Breast epithelium (tissue), 4 donors: ENCODE measurements around the gene OPCML. TPM values are rescaled to one million over a fixed set of nuclear protein-coding genes. Genes with fewer than 3 reads are reported as not detected.

Source experiments
- DNase-seq, 2 donors: peaks; one replicate each; pipeline ENCODE4 v3.0.0-alpha.2; 2019; ENCODE audit warnings: low spot score in 2 of 2
- H3K27ac ChIP-seq, 2 donors: fragments of 200-600 bp; sonication (generic) in 1 of 2; one replicate each; pipeline ENCODE4 v1.5.1; 2016 to 2019; ENCODE audit warnings: mild to moderate bottlenecking in 1 of 2
- H3K27me3 ChIP-seq, 2 donors: fragments of 200-600 bp; sonication (generic) in 1 of 2; one replicate each; pipeline versions ENCODE4 v1.5.1 to v1.6.0; 2017 to 2019; ENCODE audit warnings: control low read depth in 1 of 2, mild to moderate bottlenecking in 1 of 2
- H3K36me3 ChIP-seq: fragments of 200-600 bp; one replicate; pipeline ENCODE4 v1.5.1; 2019
- H3K4me1 ChIP-seq, 2 donors: fragments of 200-600 bp; sonication (generic); one replicate each; pipeline ENCODE4 v1.5.1; 2016 to 2019; ENCODE audit warnings: control low read depth in 1 of 2
- H3K4me3 ChIP-seq, 3 donors: fragments of 200-600 bp; sonication (generic); 1 replicate in 2 of 3; 2 replicates in 1 of 3; pipeline ENCODE4 v1.5.1; 2016 to 2019; ENCODE audit warnings: mild to moderate bottlenecking in 3 of 3, moderate library complexity in 2 of 3
- H3K9me3 ChIP-seq, 2 donors: fragments of 200-600 bp; sonication (generic) in 1 of 2; one replicate each; pipeline ENCODE4 v1.5.1; 2016 to 2019; ENCODE audit warnings: control low read depth in 1 of 2
- POLR2A ChIP-seq: fragments of 450-650 bp; IDR thresholded peaks from one replicate; pipeline ENCODE4 v1.6.1; 2016; ENCODE audit warnings: antibody characterized with exemption, mild to moderate bottlenecking, moderate library complexity
- POLR2AphosphoS5 ChIP-seq, 3 donors: sonication (generic); formaldehyde crosslinking; IDR thresholded peaks; one replicate each; pipeline ENCODE4 v1.6.1; 2017; ENCODE audit warnings: antibody characterized with exemption in 3 of 3
- intact Hi-C: fragments of 100-400 bp; cut with DNase I; formaldehyde crosslinking; loops from one replicate; pipeline ENCODE4 v1.15.1; 2023; ENCODE audit warnings: low total_unique reads
- total RNA-seq, 3 donors: library from RNA; depleted of rRNA; stranded (reverse); fragments of >200 nt; gene quantifications; one replicate each; pipeline ENCODE4 v1.1.0, GENCODE V29; 2016
- TF ChIP-seq, protein P1 (sequence below), 3 donors: fragments of 450-650 bp; IDR thresholded peaks; one replicate each; pipeline ENCODE4 v1.5.1; 2016 to 2017; ENCODE audit warnings: antibody characterized with exemption in 3 of 3, mild to moderate bottlenecking in 3 of 3, moderate library complexity in 3 of 3

Gene OPCML
- total RNA-seq, 3 donors from 2014 or later: not detected

DNA sequence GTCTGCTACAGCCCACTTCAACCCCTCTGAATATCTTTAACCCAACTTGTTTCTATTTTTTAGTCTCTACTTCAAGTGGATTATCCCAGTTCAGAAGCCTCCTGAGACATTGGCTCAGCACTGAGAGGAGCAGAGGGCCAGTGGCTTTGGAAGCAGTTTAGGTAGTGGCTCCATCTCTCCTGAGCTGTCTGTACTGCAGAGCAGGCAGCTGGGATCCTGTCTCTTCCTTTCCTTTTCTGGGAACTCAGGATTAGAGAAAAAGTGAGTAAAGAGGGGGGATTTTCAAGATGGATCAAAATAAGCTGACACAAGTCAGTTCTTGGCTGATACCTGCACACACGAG is 512.0 kb downstream of the OPCML start:
- TF ChIP-seq POLR2AphosphoS5 (IDR thresholded peaks at IDR 0.05) (no peak), POLR2A (no peak)
- TF ChIP-seq, protein P1, sequence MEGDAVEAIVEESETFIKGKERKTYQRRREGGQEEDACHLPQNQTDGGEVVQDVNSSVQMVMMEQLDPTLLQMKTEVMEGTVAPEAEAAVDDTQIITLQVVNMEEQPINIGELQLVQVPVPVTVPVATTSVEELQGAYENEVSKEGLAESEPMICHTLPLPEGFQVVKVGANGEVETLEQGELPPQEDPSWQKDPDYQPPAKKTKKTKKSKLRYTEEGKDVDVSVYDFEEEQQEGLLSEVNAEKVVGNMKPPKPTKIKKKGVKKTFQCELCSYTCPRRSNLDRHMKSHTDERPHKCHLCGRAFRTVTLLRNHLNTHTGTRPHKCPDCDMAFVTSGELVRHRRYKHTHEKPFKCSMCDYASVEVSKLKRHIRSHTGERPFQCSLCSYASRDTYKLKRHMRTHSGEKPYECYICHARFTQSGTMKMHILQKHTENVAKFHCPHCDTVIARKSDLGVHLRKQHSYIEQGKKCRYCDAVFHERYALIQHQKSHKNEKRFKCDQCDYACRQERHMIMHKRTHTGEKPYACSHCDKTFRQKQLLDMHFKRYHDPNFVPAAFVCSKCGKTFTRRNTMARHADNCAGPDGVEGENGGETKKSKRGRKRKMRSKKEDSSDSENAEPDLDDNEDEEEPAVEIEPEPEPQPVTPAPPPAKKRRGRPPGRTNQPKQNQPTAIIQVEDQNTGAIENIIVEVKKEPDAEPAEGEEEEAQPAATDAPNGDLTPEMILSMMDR (IDR thresholded peaks at IDR 0.05): no peak
- Histone ChIP-seq H3K9me3 (no peaks in the 10 kb centered on the region), H3K27me3 (peaks cover 0 to 8% of the 10 kb centered on the region in 2 donors), H3K36me3 (no peaks in the 10 kb centered on the region), H3K4me1 (no peaks in the 10 kb centered on the region), H3K27ac (no peak overlapping the region), H3K4me3 (no peak overlapping the region)
- intact Hi-C loops: no loop called here
- no peak for DNase-seq

DNA sequence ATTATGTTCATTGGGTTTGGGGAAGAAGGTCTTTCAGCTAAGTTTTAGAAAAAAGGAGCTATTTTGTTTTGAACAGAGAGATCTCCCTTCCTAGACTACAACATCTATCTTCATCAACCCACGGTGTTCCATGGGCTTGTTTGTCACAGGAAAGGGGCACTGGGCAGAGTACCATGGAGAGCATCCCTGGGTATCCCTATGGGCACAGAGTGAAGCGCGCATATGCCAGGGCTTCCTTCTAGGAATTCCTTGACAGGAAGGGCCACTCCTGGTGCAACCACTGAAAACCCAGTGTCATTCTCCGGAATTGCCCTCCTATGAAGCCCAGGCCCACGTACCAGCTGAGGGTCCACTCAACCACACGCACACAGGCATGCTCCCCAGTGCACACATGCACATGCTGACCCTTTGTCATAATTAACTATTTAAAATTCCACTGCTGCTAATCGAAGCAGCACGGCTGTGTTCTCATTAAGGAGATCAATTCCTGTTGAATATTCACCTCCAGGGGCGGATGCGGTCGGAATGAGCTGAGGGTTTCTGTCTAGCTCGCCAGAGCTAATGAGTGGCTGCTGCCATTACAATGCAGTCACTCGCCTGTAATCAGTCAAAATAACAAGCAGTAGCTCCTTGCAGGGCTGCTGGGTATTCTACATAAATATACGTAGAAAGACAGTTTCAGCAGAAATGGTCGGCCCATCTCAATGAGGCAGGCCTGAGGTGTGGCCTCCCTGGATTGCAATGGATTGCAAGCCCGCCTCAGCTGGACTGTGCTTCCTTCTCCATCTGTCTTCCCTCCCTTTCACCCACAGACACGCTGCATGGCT is 512.5 kb downstream of the OPCML start:
- TF ChIP-seq, protein P1 (IDR thresholded peaks at IDR 0.05): no peak
- TF ChIP-seq POLR2AphosphoS5 (IDR thresholded peaks at IDR 0.05) (no peak), POLR2A (no peak)
- Histone ChIP-seq H3K36me3 (no peaks in the 10 kb centered on the region), H3K27ac (no peak overlapping the region), H3K9me3 (no peaks in the 10 kb centered on the region), H3K4me1 (no peaks in the 10 kb centered on the region), H3K4me3 (no peak overlapping the region), H3K27me3 (peaks cover 0 to 4% of the 10 kb centered on the region in 2 donors)
- no peak for DNase-seq
- intact Hi-C loops: no loop called here

DNA sequence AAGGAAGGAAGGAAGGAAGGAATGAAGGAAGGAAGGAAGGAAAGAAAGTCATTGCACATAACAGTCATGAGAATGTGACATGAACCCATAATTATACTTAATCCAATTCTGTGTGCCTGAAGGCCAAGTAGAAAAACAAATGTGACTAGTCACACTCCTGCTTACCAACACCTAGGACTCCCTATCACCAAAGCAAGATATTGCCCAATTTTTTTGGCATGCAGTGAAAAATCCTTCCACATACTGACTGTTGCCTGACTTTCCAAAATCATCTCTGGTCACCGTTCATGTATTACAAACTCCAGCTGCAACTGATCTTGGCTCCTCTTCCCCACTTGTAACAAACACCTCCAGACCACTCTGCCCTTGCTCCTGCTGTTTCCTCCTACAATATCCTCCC is 516.8 kb downstream of the OPCML start:
- Histone ChIP-seq H3K4me1 (no peaks in the 10 kb centered on the region), H3K36me3 (no peaks in the 10 kb centered on the region), H3K9me3 (no peaks in the 10 kb centered on the region), H3K27ac (no peak overlapping the region), H3K4me3 (no peak overlapping the region), H3K27me3 (peaks cover 0 to 7% of the 10 kb centered on the region in 2 donors)
- DNase-seq: no peak
- no peak for TF ChIP-seq POLR2A
- TF ChIP-seq POLR2AphosphoS5 (IDR thresholded peaks at IDR 0.05): no peak
- TF ChIP-seq, protein P1 (IDR thresholded peaks at IDR 0.05): no peak
- intact Hi-C loops: no loop called here

DNA sequence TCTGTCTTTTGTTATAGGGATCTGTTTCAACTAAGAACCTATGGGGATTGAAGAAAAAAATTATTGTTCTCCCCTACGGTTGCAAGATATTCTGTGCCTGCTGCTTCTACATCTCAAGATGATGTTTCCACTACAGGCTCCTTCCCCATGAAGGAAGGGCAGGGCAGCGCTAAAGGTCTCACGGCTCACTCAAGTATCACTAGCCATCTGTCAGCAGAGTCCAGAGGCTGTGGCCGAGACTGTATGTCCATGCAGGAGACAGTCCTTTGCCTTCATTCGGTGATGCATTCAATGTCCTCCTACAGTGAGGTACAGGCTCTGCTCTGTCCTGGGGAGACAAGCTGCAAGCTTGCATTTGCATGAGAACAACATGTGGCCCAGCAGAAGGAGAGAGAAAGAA is 518.0 kb downstream of the OPCML start:
- Histone ChIP-seq H3K27ac (no peak overlapping the region), H3K4me1 (no peaks in the 10 kb centered on the region), H3K27me3 (peaks cover 0 to 8% of the 10 kb centered on the region in 2 donors), H3K4me3 (no peak overlapping the region), H3K36me3 (no peaks in the 10 kb centered on the region), H3K9me3 (no peaks in the 10 kb centered on the region)
- intact Hi-C loops: no loop called here
- TF ChIP-seq POLR2A (no peak), POLR2AphosphoS5 (IDR thresholded peaks at IDR 0.05) (no peak)
- TF ChIP-seq, protein P1 (IDR thresholded peaks at IDR 0.05): no peak
- no peak for DNase-seq

DNA sequence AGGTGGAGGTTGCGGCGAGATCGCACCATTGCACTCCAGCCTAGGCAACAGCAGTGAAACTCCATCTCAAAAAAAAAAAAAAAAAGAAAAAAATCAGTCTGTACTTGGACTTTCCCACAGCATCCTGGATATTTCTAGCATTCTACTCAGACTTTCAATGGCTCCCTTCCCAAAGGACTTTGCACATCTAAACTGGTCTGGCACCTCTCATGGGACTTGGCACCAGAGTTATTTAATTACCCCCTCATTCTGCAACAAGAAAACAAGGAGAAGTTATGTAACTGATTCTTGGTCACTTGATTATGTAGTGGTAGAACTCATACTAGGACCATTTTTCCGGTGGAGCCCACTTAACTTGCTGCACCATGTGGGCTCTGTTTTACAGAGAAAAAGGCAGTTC is 519.5 kb downstream of the OPCML start:
- no peak for TF ChIP-seq POLR2AphosphoS5 (IDR thresholded peaks at IDR 0.05)
- TF ChIP-seq, protein P1 (IDR thresholded peaks at IDR 0.05): no peak
- no peak for TF ChIP-seq POLR2A
- Histone ChIP-seq H3K4me1 (no peaks in the 10 kb centered on the region), H3K36me3 (no peaks in the 10 kb centered on the region), H3K27me3 (peaks cover 0 to 8% of the 10 kb centered on the region in 2 donors), H3K9me3 (no peaks in the 10 kb centered on the region), H3K27ac (no peak overlapping the region), H3K4me3 (no peak overlapping the region)
- intact Hi-C loops: no loop called here
- no peak for DNase-seq
